GM12891 (cell line): ENCODE measurements around the gene SYNE2.

Source experiments
- PAX5 ChIP-seq: IDR thresholded peaks from 2 replicates; pipeline ENCODE4 v1.6.1; 2011; ENCODE audit warnings: low read length, moderate library complexity, mild to moderate bottlenecking; ENCODE audit not compliant: insufficient read depth, severe bottlenecking
- POLR2A ChIP-seq: IDR thresholded peaks from 2 replicates; pipeline ENCODE4 v1.6.1; 2011; ENCODE audit warnings: low read depth, low read length, control low read depth
- POLR2AphosphoS5 ChIP-seq: IDR thresholded peaks from 2 replicates; pipeline ENCODE4 v1.6.1; 2011; ENCODE audit warnings: low read depth, low read length, control low read depth
- POU2F2 ChIP-seq: IDR thresholded peaks from 2 replicates; pipeline ENCODE4 v1.6.1; 2011; ENCODE audit warnings: low read depth, mild to moderate bottlenecking, control low read depth, low read length, moderate library complexity
- SPI1 ChIP-seq: IDR thresholded peaks from 2 replicates; pipeline ENCODE4 v1.6.1; 2011; ENCODE audit warnings: low read depth, low read length, control low read depth
- TAF1 ChIP-seq: IDR thresholded peaks from 2 replicates; pipeline ENCODE4 v1.6.1; 2011; ENCODE audit warnings: low read depth, low read length, control low read depth

DNA sequence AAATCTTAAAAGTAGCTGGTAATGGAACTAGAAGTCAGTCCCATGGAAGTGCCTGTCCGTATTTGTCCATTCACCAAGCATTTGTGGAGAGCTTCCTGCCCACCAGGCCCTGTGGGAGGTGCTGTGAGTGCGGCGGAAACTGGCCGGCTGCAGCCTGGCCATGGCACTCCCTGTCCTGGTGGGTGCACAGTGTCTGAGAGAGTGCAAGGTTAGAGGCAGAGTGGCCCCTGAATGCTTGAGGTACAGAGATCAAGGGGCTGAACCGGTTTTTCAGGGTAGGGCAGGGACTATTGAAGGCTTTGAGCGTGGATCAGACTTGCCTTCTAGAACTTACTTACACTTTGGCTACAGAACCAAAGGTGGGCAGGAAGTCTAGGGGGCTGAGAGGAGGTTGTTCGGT lies 348.5 kb downstream of the SYNE2 start:
- TF ChIP-seq POLR2AphosphoS5 (no peak), SPI1 (no peak), POLR2A (no peak), TAF1 (no peak), POU2F2 (no peak), PAX5 (no peak)
